Measurements from ENCODE around the gene ABL1.

Gene ABL1

DNA sequence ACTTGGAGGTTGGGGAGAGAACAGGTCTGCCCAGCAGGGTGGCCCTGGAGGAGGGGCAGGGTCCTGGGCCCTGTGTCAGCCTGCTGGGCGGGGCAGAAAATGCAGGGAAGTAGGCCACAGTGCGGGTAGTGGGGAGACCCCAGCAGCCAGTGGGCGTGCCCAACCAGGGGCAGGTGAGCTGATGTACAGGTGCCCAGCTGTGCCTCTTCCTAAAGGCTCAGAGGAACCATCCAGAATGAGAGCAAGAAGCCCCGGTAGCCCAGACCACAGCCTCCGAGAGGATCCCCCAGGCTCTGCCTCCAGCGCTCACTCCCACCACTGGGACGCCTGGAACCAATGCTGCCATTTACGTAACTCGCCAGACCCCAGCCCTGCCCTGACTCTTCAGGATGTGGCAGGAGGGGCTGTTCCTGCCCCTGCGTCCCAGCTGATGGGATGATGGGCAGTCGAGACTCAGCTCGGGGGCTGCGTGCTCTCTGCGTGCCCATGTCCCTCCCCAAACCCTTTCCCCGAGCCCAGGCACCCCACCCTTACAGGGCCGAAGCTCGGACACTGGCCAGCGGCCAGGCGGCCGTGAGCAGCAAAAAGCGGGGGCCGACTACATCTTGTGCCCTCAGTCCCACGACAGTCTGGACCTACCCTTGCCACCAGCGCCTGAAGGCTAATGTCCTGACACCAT is 79.5 kb downstream of the ABL1 start:
- peaks cover 10 to 35% (median 24%) of the 10 kb centered on the region in 5 donors for H3K27me3 ChIP-seq (ENCODE audit: control insufficient read depth in 5 of 5, insufficient read depth in 4 of 5, low read length in 5 of 5)
- H3K4me1 ChIP-seq (ENCODE audit: control insufficient read depth in 5 of 5, insufficient read depth in 5 of 5, low read length in 5 of 5) = peaks cover 0 to 13% (median 0%) of the 10 kb centered on the region in 5 donors
- H3K4me3 ChIP-seq (ENCODE audit: low read depth in 1 of 5, low read length in 5 of 5) = no peak overlapping the region
- H3K27ac ChIP-seq (ENCODE audit: low read depth, low read length) = no peak overlapping the region
- H3K9ac ChIP-seq (ENCODE audit: low read length in 5 of 5) = no peak overlapping the region
- no peaks in the 10 kb centered on the region for H3K9me3 ChIP-seq (ENCODE audit: control insufficient read depth in 5 of 5, low read length in 5 of 5)
- no peaks in the 10 kb centered on the region for H3K36me3 ChIP-seq (ENCODE audit: control insufficient read depth in 5 of 5, insufficient read depth in 5 of 5, low read length in 5 of 5)

GRCh38 chr9:130915096-130915447 is 80.0 kb downstream of the ABL1 start:
- H3K4me3 ChIP-seq (ENCODE audit: low read depth in 1 of 5, low read length in 5 of 5) = no peak overlapping the region
- no peak overlapping the region for H3K9ac ChIP-seq (ENCODE audit: low read length in 5 of 5)
- no peak overlapping the region for H3K27ac ChIP-seq (ENCODE audit: low read depth, low read length)
- no peaks in the 10 kb centered on the region for H3K36me3 ChIP-seq (ENCODE audit: control insufficient read depth in 5 of 5, insufficient read depth in 5 of 5, low read length in 5 of 5)
- no peaks in the 10 kb centered on the region for H3K9me3 ChIP-seq (ENCODE audit: control insufficient read depth in 5 of 5, low read length in 5 of 5)
- H3K4me1 ChIP-seq (ENCODE audit: control insufficient read depth in 5 of 5, insufficient read depth in 5 of 5, low read length in 5 of 5) = peaks cover 0 to 13% (median 0%) of the 10 kb centered on the region in 5 donors
- H3K27me3 ChIP-seq (ENCODE audit: control insufficient read depth in 5 of 5, insufficient read depth in 4 of 5, low read length in 5 of 5) = peaks cover 13 to 40% (median 28%) of the 10 kb centered on the region in 5 donors

- Histone ChIP-seq H3K9me3 (ENCODE audit: control insufficient read depth in 5 of 5, low read length in 5 of 5) (no peaks in the 10 kb centered on the region), H3K27me3 (ENCODE audit: control insufficient read depth in 5 of 5, insufficient read depth in 4 of 5, low read length in 5 of 5) (peaks cover 32 to 61% (median 46%) of the 10 kb centered on the region in 5 donors), H3K9ac (ENCODE audit: low read length in 5 of 5) (no peak overlapping the region), H3K4me1 (ENCODE audit: control insufficient read depth in 5 of 5, insufficient read depth in 5 of 5, low read length in 5 of 5) (peaks cover 0 to 13% (median 0%) of the 10 kb centered on the region in 5 donors), H3K36me3 (ENCODE audit: control insufficient read depth in 5 of 5, insufficient read depth in 5 of 5, low read length in 5 of 5) (no peaks in the 10 kb centered on the region), H3K4me3 (ENCODE audit: low read depth in 1 of 5, low read length in 5 of 5) (no peak overlapping the region), H3K27ac (ENCODE audit: low read depth, low read length) (no peak overlapping the region)
Measured at GRCh38 chr9:130917168-130917960, 82.3 kb downstream of the ABL1 start.

DNA sequence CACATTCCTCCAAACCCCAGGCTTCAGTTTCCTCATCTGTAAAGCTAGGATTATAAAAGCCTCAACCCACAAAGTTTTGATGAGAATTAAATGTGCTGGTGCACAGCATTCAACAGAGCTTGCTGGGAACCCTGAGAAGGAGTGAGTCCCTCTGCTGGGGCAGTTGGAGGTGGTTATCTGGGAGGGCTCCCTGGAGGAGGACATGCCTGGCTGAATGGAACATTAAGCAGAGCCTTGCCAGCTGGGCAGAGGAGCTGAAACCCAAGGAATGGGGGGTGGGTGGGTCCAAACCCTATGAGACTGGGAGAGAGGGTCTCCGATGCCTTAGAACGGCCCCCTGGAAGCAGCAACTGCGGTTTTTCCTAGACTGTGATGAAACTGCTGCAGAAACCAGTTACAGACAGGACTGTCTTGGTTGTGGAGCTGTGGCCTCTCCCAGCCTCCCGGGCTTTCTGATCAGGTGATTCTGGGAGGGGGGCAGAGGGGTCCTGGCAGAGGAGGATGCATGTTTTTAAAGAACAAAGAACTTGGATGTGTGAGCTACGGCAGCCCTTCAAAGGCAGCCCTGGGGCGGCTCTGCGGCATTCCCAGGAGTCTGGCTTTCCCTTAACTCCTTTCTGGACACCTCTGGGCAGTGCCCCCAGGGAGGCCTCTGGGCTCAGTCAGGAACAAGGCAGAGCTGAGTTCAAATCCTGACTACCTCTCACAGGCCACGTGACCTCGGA is 83.2 kb downstream of the ABL1 start:
- Histone ChIP-seq H3K9ac (ENCODE audit: low read length in 5 of 5) (no peak overlapping the region), H3K4me3 (ENCODE audit: low read depth in 1 of 5, low read length in 5 of 5) (no peak overlapping the region), H3K9me3 (ENCODE audit: control insufficient read depth in 5 of 5, low read length in 5 of 5) (no peaks in the 10 kb centered on the region), H3K27ac (ENCODE audit: low read depth, low read length) (no peak overlapping the region), H3K36me3 (ENCODE audit: control insufficient read depth in 5 of 5, insufficient read depth in 5 of 5, low read length in 5 of 5) (no peaks in the 10 kb centered on the region), H3K27me3 (ENCODE audit: control insufficient read depth in 5 of 5, insufficient read depth in 4 of 5, low read length in 5 of 5) (peaks cover 35 to 70% (median 55%) of the 10 kb centered on the region in 5 donors), H3K4me1 (ENCODE audit: control insufficient read depth in 5 of 5, insufficient read depth in 5 of 5, low read length in 5 of 5) (peaks cover 0 to 9% (median 0%) of the 10 kb centered on the region in 5 donors)

- Histone ChIP-seq H3K36me3 (ENCODE audit: control insufficient read depth in 5 of 5, insufficient read depth in 5 of 5, low read length in 5 of 5) (no peaks in the 10 kb centered on the region), H3K4me1 (ENCODE audit: control insufficient read depth in 5 of 5, insufficient read depth in 5 of 5, low read length in 5 of 5) (peaks cover 0 to 2% (median 0%) of the 10 kb centered on the region in 5 donors), H3K4me3 (ENCODE audit: low read depth in 1 of 5, low read length in 5 of 5) (no peak overlapping the region), H3K27ac (ENCODE audit: low read depth, low read length) (no peak overlapping the region), H3K9ac (ENCODE audit: low read length in 5 of 5) (no peak overlapping the region), H3K9me3 (ENCODE audit: control insufficient read depth in 5 of 5, low read length in 5 of 5) (no peaks in the 10 kb centered on the region), H3K27me3 (ENCODE audit: control insufficient read depth in 5 of 5, insufficient read depth in 4 of 5, low read length in 5 of 5) (peaks cover 31 to 77% (median 62%) of the 10 kb centered on the region in 5 donors)
Measured at GRCh38 chr9:130918826-130919558, 83.9 kb downstream of the ABL1 start.

DNA sequence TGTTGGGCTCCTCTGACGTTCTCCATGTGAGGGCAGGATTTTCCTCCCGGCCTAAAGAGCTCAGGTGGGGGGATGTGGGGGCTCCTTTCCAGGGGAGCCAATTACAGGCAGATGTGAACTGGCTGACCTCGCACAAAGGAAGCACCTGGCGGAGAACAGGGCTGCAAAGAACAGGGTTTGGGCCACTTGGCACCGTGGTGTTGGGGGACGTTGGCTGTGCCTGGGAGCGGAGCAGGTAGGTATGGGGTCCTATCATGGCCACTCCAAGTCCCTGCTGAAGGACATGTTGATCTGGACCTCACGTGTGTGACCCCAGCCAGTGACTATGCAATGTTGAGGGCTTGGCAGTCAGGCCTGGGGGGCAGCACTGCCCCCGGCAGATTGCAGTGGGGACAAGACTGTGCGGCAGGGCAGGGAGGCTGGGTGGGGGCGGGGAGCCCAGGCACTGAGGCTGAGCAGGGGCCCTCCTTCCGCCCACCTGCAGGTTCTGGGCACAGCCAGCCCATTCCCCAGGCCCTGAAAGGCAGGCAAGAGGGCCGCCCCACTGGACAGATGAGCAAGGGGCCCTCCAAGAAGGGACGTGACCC is 84.6 kb downstream of the ABL1 start:
- peaks cover 31 to 76% (median 59%) of the 10 kb centered on the region in 5 donors for H3K27me3 ChIP-seq (ENCODE audit: control insufficient read depth in 5 of 5, insufficient read depth in 4 of 5, low read length in 5 of 5)
- no peak overlapping the region for H3K27ac ChIP-seq (ENCODE audit: low read depth, low read length)

DNA sequence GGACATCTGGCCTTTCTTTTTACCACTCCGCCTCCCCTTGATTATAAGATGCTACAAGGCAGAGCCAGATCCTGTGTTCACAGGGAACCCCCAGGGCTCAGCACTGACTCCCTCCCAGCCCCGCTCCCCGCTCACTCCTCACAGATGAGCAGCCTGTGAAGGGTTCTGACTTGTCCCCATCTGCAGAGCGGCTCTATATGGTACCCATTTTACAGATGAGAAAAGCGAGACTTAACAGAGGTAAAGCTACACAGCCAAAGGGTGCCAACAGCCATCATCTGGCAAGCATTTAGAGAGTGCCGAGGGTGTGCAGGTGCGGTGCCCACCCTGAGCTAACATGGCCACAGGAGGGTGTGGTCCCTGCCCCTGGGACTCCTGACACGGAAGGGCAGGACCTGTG is 85.2 kb downstream of the ABL1 start:
- no peaks in the 10 kb centered on the region for H3K4me1 ChIP-seq (ENCODE audit: control insufficient read depth in 5 of 5, insufficient read depth in 5 of 5, low read length in 5 of 5)
- no peak overlapping the region for H3K4me3 ChIP-seq (ENCODE audit: low read depth in 1 of 5, low read length in 5 of 5)
- H3K9me3 ChIP-seq (ENCODE audit: control insufficient read depth in 5 of 5, low read length in 5 of 5) = no peaks in the 10 kb centered on the region
- H3K36me3 ChIP-seq (ENCODE audit: control insufficient read depth in 5 of 5, insufficient read depth in 5 of 5, low read length in 5 of 5) = no peaks in the 10 kb centered on the region
- peaks cover 34 to 75% (median 58%) of the 10 kb centered on the region in 5 donors for H3K27me3 ChIP-seq (ENCODE audit: control insufficient read depth in 5 of 5, insufficient read depth in 4 of 5, low read length in 5 of 5)
- no peak overlapping the region for H3K27ac ChIP-seq (ENCODE audit: low read depth, low read length)
- H3K9ac ChIP-seq (ENCODE audit: low read length in 5 of 5) = no peak overlapping the region

More for the DNA sequence above, 84.6 kb downstream of the ABL1 start:
- no peaks in the 10 kb centered on the region for H3K4me1 ChIP-seq (ENCODE audit: control insufficient read depth in 5 of 5, insufficient read depth in 5 of 5, low read length in 5 of 5)
- H3K36me3 ChIP-seq (ENCODE audit: control insufficient read depth in 5 of 5, insufficient read depth in 5 of 5, low read length in 5 of 5) = no peaks in the 10 kb centered on the region
- no peak overlapping the region for H3K4me3 ChIP-seq (ENCODE audit: low read depth in 1 of 5, low read length in 5 of 5)
- H3K9ac ChIP-seq (ENCODE audit: low read length in 5 of 5) = no peak overlapping the region
- no peaks in the 10 kb centered on the region for H3K9me3 ChIP-seq (ENCODE audit: control insufficient read depth in 5 of 5, low read length in 5 of 5)

DNA sequence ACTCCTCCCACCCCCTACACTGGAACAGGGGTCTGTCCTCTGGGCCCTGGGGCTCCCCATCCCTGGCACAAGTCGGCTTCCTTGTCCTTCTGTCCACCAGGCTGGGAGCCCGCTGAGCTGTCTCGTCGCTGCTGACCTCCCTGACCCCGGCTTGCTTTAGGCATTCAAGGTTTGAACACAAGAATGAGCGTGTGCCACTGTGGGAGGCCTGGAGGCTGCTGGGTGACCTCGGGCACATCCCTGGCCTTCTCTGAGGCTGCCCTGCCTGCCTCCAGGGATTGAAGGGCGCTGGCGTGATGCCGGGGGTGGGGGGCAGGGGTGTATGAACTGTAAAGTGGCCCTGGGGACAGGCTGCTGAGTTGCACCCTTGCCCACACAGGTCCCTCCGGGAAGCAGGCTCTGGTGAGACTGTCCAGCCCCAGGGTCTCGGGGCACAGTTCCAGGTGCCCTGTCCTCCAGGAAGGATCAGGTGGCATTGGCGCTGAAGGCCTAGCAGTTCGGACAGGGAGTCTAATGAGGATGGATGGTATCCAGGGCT is 85.8 kb downstream of the ABL1 start:
- no peaks in the 10 kb centered on the region for H3K36me3 ChIP-seq (ENCODE audit: control insufficient read depth in 5 of 5, insufficient read depth in 5 of 5, low read length in 5 of 5)
- H3K9me3 ChIP-seq (ENCODE audit: control insufficient read depth in 5 of 5, low read length in 5 of 5) = no peaks in the 10 kb centered on the region
- H3K27me3 ChIP-seq (ENCODE audit: control insufficient read depth in 5 of 5, insufficient read depth in 4 of 5, low read length in 5 of 5) = peaks cover 34 to 80% (median 61%) of the 10 kb centered on the region in 5 donors
- H3K9ac ChIP-seq (ENCODE audit: low read length in 5 of 5) = no peak overlapping the region
- no peak overlapping the region for H3K27ac ChIP-seq (ENCODE audit: low read depth, low read length)
- no peak overlapping the region for H3K4me3 ChIP-seq (ENCODE audit: low read depth in 1 of 5, low read length in 5 of 5)
- H3K4me1 ChIP-seq (ENCODE audit: control insufficient read depth in 5 of 5, insufficient read depth in 5 of 5, low read length in 5 of 5) = no peaks in the 10 kb centered on the region

DNA sequence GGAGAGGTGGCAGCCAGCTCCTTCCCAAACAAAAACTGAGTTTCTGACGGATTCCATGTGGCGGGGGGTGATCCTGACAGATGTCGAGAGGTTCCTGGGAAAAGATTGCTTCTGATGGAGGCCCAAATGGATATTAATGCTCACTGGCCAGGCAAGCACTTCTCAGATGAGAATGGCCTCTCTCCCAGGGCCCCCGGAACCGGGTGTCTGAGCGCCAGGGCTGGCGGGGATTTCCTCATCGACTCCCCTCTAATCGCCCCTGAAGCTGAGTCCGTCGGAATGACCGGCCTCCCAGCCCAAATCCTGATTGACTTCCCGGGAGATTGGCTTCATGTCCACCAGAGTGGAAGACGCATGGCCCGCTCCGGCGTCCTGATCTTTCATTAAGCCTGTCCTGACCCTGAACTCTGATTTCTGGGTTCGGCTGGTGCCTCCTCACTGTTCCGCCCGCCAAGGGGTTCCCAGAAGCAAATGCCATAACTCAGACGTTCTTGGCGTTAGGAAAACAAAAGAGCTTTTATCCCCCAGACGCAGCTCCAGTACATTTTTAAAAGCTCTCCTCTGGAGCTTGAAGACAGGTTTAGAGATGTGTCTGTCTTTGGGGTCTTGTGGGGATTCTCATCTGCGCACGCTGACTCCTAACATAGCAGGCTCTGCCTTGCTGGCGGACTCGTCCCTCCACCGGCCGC is 86.4 kb downstream of the ABL1 start:
- H3K27ac ChIP-seq (ENCODE audit: low read depth, low read length) = no peak overlapping the region
- no peaks in the 10 kb centered on the region for H3K9me3 ChIP-seq (ENCODE audit: control insufficient read depth in 5 of 5, low read length in 5 of 5)
- H3K36me3 ChIP-seq (ENCODE audit: control insufficient read depth in 5 of 5, insufficient read depth in 5 of 5, low read length in 5 of 5) = no peaks in the 10 kb centered on the region
- no peaks in the 10 kb centered on the region for H3K4me1 ChIP-seq (ENCODE audit: control insufficient read depth in 5 of 5, insufficient read depth in 5 of 5, low read length in 5 of 5)
- peaks cover 34 to 83% (median 61%) of the 10 kb centered on the region in 5 donors for H3K27me3 ChIP-seq (ENCODE audit: control insufficient read depth in 5 of 5, insufficient read depth in 4 of 5, low read length in 5 of 5)
- no peak overlapping the region for H3K9ac ChIP-seq (ENCODE audit: low read length in 5 of 5)
- H3K4me3 ChIP-seq (ENCODE audit: low read depth in 1 of 5, low read length in 5 of 5) = no peak overlapping the region
